A673 (cell line): ENCODE data around the gene TOR3A.

Experiments
- CTCF ChIP-seq: fragments of 300-800, 200-600 bp; sonication (generic); conservative IDR thresholded peaks from 2 replicates; pipeline ENCODE4 v1.5.1; 2017; ENCODE audit warnings: low read depth, mild to moderate bottlenecking, antibody characterized with exemption, low read length, moderate library complexity, mixed read lengths
- EZH2 ChIP-seq: fragments of 200-600 bp; sonication (generic); IDR thresholded peaks from 2 replicates; pipeline ENCODE4 v1.6.1; 2017; ENCODE audit warnings: borderline replicate concordance, low read depth, mild to moderate bottlenecking, mixed read lengths, antibody characterized with exemption, low read length; ENCODE audit not compliant: poor library complexity, severe bottlenecking

DNA sequence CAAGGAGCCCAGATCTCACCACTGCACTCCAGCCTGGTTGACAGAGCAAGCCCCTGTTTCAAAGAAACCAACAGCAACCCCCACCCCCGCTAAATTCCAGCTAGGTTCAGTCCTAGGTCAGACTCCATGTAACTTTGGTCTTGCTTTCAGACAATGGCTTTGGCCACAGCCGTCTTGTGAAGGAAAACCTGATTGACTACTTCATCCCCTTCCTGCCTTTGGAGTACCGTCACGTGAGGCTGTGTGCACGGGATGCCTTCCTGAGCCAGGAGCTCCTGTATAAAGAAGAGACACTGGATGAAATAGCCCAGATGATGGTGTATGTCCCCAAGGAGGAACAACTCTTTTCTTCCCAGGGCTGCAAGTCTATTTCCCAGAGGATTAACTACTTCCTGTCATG, 12.9 kb downstream of the TOR3A start:
- no peak for TF ChIP-seq CTCF
- no peak for TF ChIP-seq EZH2
